PC-3 (cell line): ENCODE results near the gene STX18.

Experiments
- CTCF ChIP-seq: fragments of 300-600 bp; sonication (generic); conservative IDR thresholded peaks from 2 replicates; pipeline ENCODE4 v1.5.1; 2017; ENCODE audit warnings: antibody characterized with exemption, low read depth, mild to moderate bottlenecking, low read length
- EZH2 ChIP-seq: fragments of 300-600 bp; sonication (generic); IDR thresholded peaks from one replicate; pipeline ENCODE4 v1.6.1; 2017; ENCODE audit warnings: antibody characterized with exemption, mild to moderate bottlenecking, low read length; ENCODE audit not compliant: unreplicated experiment

GRCh38 chr4:4560136-4560535 is 18.3 kb upstream of the STX18 start:
- TF ChIP-seq CTCF (no peak), EZH2 (no peak)
